Nucleus accumbens (tissue), 56 donors: ENCODE measurements around the gene ZC3H11A.

ENCODE experiments used
- DNase-seq, 56 donors: peaks; one replicate each; lab custom pipeline; 2025; lab: John Stamatoyannopoulos, UW

Gene ZC3H11A

DNA sequence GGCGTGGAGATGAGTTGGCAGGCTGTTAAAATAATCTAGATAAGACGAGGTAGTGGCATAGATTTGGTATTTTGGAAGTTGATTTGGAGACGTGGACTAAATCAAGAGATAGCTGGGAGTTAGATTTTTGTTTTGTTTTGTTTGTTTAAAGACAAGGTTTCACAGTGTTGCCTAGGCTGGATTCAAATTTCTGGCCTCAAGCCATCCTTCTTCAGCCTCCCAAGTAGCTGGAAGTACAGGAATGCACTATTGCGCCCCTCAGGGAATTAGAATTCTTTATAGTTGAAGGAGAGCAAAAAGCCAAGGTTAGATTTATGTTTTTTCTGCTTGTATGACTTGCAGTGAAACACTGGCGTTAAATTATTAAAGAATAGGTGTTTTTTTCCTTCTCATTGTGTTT lies 43.7 kb downstream of the ZC3H11A start:
- no peak for DNase-seq

DNA sequence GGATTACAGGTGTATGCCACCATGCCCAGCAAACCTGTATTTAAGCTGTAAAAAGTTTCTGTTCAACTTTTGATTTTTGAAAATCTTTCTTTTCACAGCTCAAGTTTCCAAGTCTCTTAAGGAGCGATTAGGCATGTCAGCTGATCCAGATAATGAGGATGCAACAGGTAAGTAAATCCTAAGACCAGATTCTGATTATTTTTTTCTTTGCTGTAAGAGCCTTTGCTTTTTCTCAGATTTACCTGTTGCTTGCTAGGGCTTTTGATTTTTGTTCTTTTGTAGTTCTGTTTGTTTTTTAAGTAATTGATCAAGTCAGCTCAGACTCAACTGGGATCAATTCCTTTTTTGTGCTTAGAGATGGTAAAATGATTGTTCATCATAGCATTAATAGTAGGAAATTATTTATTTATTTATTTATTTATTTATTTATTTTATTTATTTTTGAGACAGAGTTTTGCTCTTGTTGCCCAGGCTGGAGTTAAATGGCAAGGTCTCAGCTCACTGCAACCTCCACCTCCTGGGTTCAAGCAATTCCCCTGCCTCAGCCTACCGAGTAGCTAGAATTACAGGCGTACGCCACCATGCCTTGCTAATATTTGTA lies 44.9 kb downstream of the ZC3H11A start:
- no peak for DNase-seq

DNA sequence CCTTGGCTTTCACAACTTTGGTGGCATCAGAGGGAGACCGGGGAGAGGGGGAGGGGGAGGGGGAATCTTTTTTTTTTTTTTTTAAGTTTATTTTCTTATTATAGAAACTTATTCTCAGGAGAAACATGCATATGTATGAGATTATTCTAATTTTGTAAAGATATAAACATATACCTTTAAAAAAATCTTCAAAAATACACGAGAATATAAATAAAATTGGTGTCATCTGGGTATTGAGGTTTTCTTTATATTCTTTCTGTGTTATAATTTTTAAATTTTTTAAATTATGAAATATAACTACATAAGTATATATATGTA lies 47.1 kb downstream of the ZC3H11A start:
- no peak for DNase-seq

DNA sequence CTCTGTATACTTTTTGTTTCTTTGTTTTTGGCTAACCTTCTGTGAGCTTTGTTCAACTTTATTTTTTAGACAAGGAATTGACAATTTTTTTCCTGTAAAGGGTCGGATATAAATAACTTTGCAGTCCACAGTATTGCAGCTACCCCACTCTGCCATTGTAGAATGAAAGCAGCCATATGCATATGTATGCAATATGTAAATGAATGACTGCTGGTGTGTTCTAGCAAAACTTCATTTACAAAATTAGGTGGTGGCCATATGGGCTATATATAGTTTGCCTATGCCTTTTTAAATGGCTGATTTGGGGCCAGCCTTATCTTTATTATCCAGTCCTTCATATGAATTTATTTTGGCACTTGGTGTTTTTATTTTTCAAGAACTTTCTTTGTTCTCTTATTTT lies 48.0 kb downstream of the ZC3H11A start:
- no peak for DNase-seq
